AG04450 (cell line): ENCODE measurements around the gene ACKR2. TPM values are rescaled to one million over a fixed set of nuclear protein-coding genes. Genes with fewer than 3 reads are reported as not detected.

Source experiments
- CTCF ChIA-PET: fragments of 300-600, 350-600 bp; formaldehyde crosslinking; extraction: SDS; loops from one replicate; lab custom pipeline; 2022; ENCODE audit warnings: antibody characterized with exemption, inconsistent platforms; lab: Charles Lee
- POLR2A ChIA-PET: fragments of 350-600 bp; formaldehyde crosslinking; extraction: SDS; loops from one replicate; lab custom pipeline; 2021; ENCODE audit warnings: antibody characterized with exemption, inconsistent platforms; lab: Yijun Ruan, JAX
- DNase-seq: peaks from one replicate; pipeline ENCODE4 v3.0.0-alpha.2; 2011; ENCODE audit warnings: low read depth, low spot score
- H3K27ac ChIP-seq: one replicate; pipeline ENCODE4 v1.5.1; 2012; ENCODE audit warnings: low read depth, low read length, control low read depth
- H3K27me3 ChIP-seq: one replicate; pipeline ENCODE4 v1.6.0; 2012; ENCODE audit warnings: low read length; ENCODE audit not compliant: control insufficient read depth, insufficient read depth
- H3K4me3 ChIP-seq: 2 replicates; pipeline ENCODE4 v1.5.1; 2011; ENCODE audit warnings: mild to moderate bottlenecking, low read depth, low read length, control low read depth
- H3K9me3 ChIP-seq: 2 replicates; pipeline ENCODE4 v1.5.1; 2012; ENCODE audit warnings: low read length; ENCODE audit not compliant: control insufficient read depth, insufficient read depth
- CTCF ChIP-seq: IDR thresholded peaks from 2 replicates; pipeline ENCODE4 v1.5.1; 2011; ENCODE audit warnings: low read depth, low read length, control low read depth, inconsistent platforms
- polyA plus RNA-seq: library from polyadenylated mRNA; depleted of rRNA; stranded (reverse); fragments of >200 nt; gene quantifications from 2 replicates; pipeline ENCODE4 v1.2.3, GENCODE V29; 2011

ACKR2 gene
- polyA plus RNA-seq, 1 experiment: 0.04 TPM

- no peak for TF ChIP-seq CTCF
- DNase-seq: no peak
- ChIA-PET CTCF (no interaction called here), POLR2A (no interaction called here)
- Histone ChIP-seq H3K27ac (no peak overlapping the region), H3K9me3 (no peaks in the 10 kb centered on the region), H3K27me3 (peaks cover 9% of the 10 kb centered on the region), H3K4me3 (no peak overlapping the region)
Observed at GRCh38 chr3:42892807-42893206, 83.6 kb downstream of the ACKR2 start.

DNA sequence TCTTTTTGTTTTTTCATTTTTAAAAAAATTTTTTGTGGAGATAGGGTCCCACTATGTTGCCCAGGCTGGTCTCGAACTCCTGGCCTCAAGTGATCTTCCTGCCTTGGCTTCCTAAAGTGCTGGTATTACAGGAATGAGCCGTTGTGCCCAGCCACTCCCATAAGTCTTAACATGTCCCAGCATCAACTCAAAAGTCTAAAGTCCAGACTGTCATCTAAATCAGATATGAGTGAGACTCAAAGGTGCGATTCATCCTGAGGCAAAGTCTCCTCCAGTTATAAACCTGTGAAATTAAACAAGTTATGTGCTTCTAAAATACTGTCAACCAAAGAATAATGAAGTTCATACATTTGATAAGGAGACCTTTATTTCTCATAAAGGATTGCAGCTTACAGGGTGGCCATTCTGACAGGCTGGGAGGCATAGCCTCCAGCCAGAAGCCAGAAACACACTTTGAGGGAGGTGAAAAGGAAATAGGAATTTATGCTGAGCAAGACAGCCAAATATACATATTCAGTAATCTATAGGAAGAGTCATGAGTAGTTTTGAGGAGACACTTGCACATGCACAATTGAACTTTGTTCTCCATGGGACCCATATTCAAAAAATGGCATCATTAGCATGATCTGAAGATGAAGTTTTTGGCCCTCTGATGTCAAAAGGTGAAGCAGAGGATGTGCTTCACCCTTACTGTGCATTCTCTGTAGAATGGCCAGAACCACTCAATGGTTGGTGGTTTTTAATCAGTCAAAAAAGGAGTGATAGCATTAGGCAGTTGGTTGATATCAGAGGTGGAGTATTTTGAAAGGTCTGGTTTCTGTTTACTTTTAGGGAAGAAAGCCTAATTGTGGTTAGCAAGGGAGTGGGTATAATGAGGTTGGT, 85.7 kb downstream of the ACKR2 start:
- no peak for TF ChIP-seq CTCF
- Histone ChIP-seq H3K27me3 (peaks cover 9% of the 10 kb centered on the region), H3K27ac (no peak overlapping the region), H3K4me3 (no peak overlapping the region), H3K9me3 (no peaks in the 10 kb centered on the region)
- ChIA-PET CTCF (interaction anchor here (0.7 to 1.5 kb wide), 2 partner anchors 57 to 67 kb away, joined by 3 to 4 read pairs; no protein-coding TSS in a partner anchor), POLR2A (no interaction called here)
- no peak for DNase-seq

GRCh38 chr3:42895580-42895868, 86.3 kb downstream of the ACKR2 start:
- no peak overlapping the region for H3K4me3 ChIP-seq
- CTCF ChIA-PET: no interaction called here
- no peaks in the 10 kb centered on the region for H3K9me3 ChIP-seq
- no peak for DNase-seq
- POLR2A ChIA-PET: no interaction called here
- no peak overlapping the region for H3K27ac ChIP-seq
- TF ChIP-seq CTCF: no peak
- peaks cover 9% of the 10 kb centered on the region for H3K27me3 ChIP-seq

DNA sequence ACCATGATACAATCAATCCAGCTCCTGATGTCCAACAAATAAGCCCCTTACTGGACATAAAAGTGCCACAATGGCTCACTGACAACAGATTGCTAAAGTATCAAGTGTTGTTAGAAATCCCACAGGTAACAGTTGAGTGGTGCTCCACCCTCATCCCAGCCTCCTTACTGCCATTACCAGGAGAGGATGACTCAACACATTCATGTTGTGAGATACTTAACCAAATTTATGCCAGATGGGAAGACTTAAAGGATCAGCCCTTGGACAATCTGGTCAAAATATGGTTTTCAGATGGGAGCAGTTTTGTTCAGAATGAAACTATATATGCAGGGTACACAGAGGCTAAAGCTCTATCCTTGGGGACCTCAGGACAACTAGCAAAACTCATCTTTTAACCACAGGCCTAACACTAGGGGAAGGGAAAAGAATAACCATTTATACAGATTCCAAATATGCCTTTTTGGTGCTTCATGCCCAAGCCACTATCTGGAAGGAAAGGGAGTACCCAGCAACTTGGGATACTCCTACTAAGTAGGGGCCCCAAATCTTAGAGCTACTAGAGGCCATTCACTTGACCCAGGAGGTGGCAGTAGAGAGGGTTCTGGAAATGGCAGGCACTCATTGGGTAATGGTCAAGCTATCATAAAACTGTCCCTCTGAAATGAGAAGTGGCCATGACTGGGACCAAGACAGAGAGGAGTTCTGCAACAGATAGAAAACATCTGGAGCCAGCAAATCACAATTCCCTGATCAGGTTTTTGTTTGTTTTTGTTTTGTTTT, 89.8 kb downstream of the ACKR2 start:
- CTCF ChIA-PET: no interaction called here
- peaks cover 4% of the 10 kb centered on the region for H3K27me3 ChIP-seq
- DNase-seq: no peak

More for the DNA sequence above, 89.8 kb downstream of the ACKR2 start:
- H3K9me3 ChIP-seq: no peaks in the 10 kb centered on the region
- no peak overlapping the region for H3K4me3 ChIP-seq
- POLR2A ChIA-PET: no interaction called here
- no peak overlapping the region for H3K27ac ChIP-seq
- TF ChIP-seq CTCF: no peak
